Left ventricle myocardium inferior (tissue), 1 donor: ENCODE measurements around the gene SFI1. TPM values are rescaled to one million over a fixed set of nuclear protein-coding genes. Genes with fewer than 3 reads are reported as not detected.

Experiments used
- DNase-seq: peaks from one replicate; pipeline ENCODE4 v3.0.0-alpha.2; 2020
- H3K27ac ChIP-seq: fragments of 200-600 bp; replicated peaks from 2 replicates; pipeline ENCODE4 v1.8.0; 2021
- H3K27me3 ChIP-seq: fragments of 200-600 bp; 2 replicates; pipeline ENCODE4 v1.8.0; 2021; ENCODE audit warnings: low read depth
- H3K36me3 ChIP-seq: fragments of 200-600 bp; 2 replicates; pipeline ENCODE4 v1.8.0; 2021
- H3K4me1 ChIP-seq: fragments of 200-600 bp; 2 replicates; pipeline ENCODE4 v1.8.0; 2021
- H3K4me3 ChIP-seq: fragments of 200-600 bp; 2 replicates; pipeline ENCODE4 v1.8.0; 2021; ENCODE audit warnings: mild to moderate bottlenecking, moderate library complexity
- H3K9me3 ChIP-seq: fragments of 200-600 bp; replicated peaks from 2 replicates; pipeline ENCODE4 v1.8.0; 2021
- CTCF ChIP-seq: fragments of 200-600 bp; IDR thresholded peaks from 2 replicates; pipeline ENCODE4 v1.8.0; 2021; ENCODE audit warnings: antibody characterized with exemption, mild to moderate bottlenecking, borderline replicate concordance
- intact Hi-C: fragments of 100-400 bp; cut with micrococcal nuclease; formaldehyde crosslinking; loops from one replicate; pipeline ENCODE4 v1.11.0; 2022
- total RNA-seq: library from RNA; stranded (reverse); fragmentation: NEBNext Ultra II Directional; extraction: Animal tissue kit (Norgen Biotek cat#: 25700); gene quantifications from one replicate; pipeline ENCODE4 v1.2.1, GENCODE V29; 2021
- donor health status: DM: no; HTN: yes; CAD: no; lungs with severe emphysema.

Gene SFI1
- total RNA-seq, 1 donor from 2014 or later, result 6.8 TPM

- DNase-seq, result no peak
- H3K9me3 ChIP-seq, result no peaks in the 10 kb centered on the region
- H3K4me3 ChIP-seq, result no peak overlapping the region
- H3K27ac ChIP-seq, result no peak overlapping the region
- peaks cover 6% of the 10 kb centered on the region for H3K36me3 ChIP-seq
- H3K4me1 ChIP-seq, result no peaks in the 10 kb centered on the region
- H3K27me3 ChIP-seq, result no peaks in the 10 kb centered on the region
- no peak for TF ChIP-seq CTCF
- intact Hi-C loops, result no loop called here
These were observed 72.8 kb downstream of the SFI1 start for GRCh38 chr22:31569126-31569525.

- H3K36me3 ChIP-seq, result peaks cover 27% of the 10 kb centered on the region
These were observed 76.6 kb downstream of the SFI1 start for GRCh38 chr22:31572939-31573338.

GRCh38 chr22:31574055-31574670 is 77.8 kb downstream of the SFI1 start:
- Histone ChIP-seq H3K9me3 (no peaks in the 10 kb centered on the region), H3K4me3 (no peak overlapping the region), H3K27me3 (no peaks in the 10 kb centered on the region), H3K4me1 (no peaks in the 10 kb centered on the region), H3K36me3 (peaks cover 35% of the 10 kb centered on the region), H3K27ac (no peak overlapping the region)
- TF ChIP-seq CTCF, result no peak
- DNase-seq, result no peak
- intact Hi-C loops, result no loop called here

More at GRCh38 chr22:31572939-31573338, 76.6 kb downstream of the SFI1 start:
- DNase-seq, result no peak
- Histone ChIP-seq H3K27ac (no peak overlapping the region), H3K4me3 (no peak overlapping the region), H3K4me1 (no peaks in the 10 kb centered on the region), H3K9me3 (no peaks in the 10 kb centered on the region), H3K27me3 (no peaks in the 10 kb centered on the region)
- no peak for TF ChIP-seq CTCF
- intact Hi-C loops, result no loop called here

GRCh38 chr22:31575190-31575589 is 78.9 kb downstream of the SFI1 start:
- Histone ChIP-seq H3K9me3 (no peaks in the 10 kb centered on the region), H3K27me3 (no peaks in the 10 kb centered on the region), H3K36me3 (peaks cover 35% of the 10 kb centered on the region), H3K4me1 (no peaks in the 10 kb centered on the region), H3K4me3 (no peak overlapping the region), H3K27ac (no peak overlapping the region)
- no peak for DNase-seq
- TF ChIP-seq CTCF, result no peak
- intact Hi-C loops, result no loop called here

GRCh38 chr22:31577711-31578110 is 81.4 kb downstream of the SFI1 start:
- H3K36me3 ChIP-seq, result peaks cover 35% of the 10 kb centered on the region
- intact Hi-C loops, result no loop called here
- no peaks in the 10 kb centered on the region for H3K9me3 ChIP-seq
- H3K4me1 ChIP-seq, result no peaks in the 10 kb centered on the region
- H3K27me3 ChIP-seq, result no peaks in the 10 kb centered on the region
- TF ChIP-seq CTCF, result no peak
- no peak for DNase-seq
- no peak overlapping the region for H3K27ac ChIP-seq
- H3K4me3 ChIP-seq, result no peak overlapping the region
